ENCODE measurements around the gene CSNK1G1.
"Not testable (repeated sequence)": the region's sequence is repeated elsewhere in the genome, so short reads cannot be mapped to it uniquely, and the experiment has no call there.

Gene CSNK1G1

GRCh38 chr15:64267331-64267973, 88.5 kb downstream of the CSNK1G1 start:
- ChIA-PET CTCF (no interaction called here), POLR2A (ENCODE audit: low non-redundant PET) (no interaction called here)
- no peak for DNase-seq (ENCODE audit: low spot score)
- TF ChIP-seq, protein P1, sequence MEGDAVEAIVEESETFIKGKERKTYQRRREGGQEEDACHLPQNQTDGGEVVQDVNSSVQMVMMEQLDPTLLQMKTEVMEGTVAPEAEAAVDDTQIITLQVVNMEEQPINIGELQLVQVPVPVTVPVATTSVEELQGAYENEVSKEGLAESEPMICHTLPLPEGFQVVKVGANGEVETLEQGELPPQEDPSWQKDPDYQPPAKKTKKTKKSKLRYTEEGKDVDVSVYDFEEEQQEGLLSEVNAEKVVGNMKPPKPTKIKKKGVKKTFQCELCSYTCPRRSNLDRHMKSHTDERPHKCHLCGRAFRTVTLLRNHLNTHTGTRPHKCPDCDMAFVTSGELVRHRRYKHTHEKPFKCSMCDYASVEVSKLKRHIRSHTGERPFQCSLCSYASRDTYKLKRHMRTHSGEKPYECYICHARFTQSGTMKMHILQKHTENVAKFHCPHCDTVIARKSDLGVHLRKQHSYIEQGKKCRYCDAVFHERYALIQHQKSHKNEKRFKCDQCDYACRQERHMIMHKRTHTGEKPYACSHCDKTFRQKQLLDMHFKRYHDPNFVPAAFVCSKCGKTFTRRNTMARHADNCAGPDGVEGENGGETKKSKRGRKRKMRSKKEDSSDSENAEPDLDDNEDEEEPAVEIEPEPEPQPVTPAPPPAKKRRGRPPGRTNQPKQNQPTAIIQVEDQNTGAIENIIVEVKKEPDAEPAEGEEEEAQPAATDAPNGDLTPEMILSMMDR (conservative IDR thresholded peaks at IDR 0.05; ENCODE audit: low read depth): no peak
- H3K27ac ChIP-seq: no peak overlapping the region

GRCh38 chr15:64265188-64265587, 90.8 kb downstream of the CSNK1G1 start:
- POLR2A ChIA-PET (ENCODE audit: low non-redundant PET): not testable (repeated sequence)

DNA sequence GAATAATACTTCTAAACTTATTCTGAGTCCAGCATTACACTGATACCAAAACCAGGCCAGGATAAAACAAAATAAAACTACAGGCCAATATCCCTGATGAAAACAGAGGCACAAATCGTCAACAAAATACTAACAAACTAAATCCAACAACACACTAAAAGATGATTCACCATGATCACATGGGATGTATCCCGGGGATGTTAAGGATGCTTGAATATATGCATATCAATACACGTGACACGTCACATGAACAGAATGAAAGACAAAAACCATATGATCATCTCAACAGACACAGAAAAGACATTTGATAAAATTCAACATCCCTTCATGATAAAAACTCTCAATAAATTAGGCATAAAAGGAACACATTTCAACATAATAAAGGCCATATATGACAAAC, 91.5 kb downstream of the CSNK1G1 start:
- CTCF ChIA-PET: no interaction called here
- no peak for DNase-seq (ENCODE audit: low spot score)
- POLR2A ChIA-PET (ENCODE audit: low non-redundant PET): no interaction called here
- TF ChIP-seq, protein P1 (conservative IDR thresholded peaks at IDR 0.05; ENCODE audit: low read depth): no peak
- H3K27ac ChIP-seq: no peak overlapping the region

More at GRCh38 chr15:64265188-64265587, 90.8 kb downstream of the CSNK1G1 start:
- CTCF ChIA-PET; DNase-seq (ENCODE audit: low spot score); H3K27ac ChIP-seq: not testable (repeated sequence)

DNA sequence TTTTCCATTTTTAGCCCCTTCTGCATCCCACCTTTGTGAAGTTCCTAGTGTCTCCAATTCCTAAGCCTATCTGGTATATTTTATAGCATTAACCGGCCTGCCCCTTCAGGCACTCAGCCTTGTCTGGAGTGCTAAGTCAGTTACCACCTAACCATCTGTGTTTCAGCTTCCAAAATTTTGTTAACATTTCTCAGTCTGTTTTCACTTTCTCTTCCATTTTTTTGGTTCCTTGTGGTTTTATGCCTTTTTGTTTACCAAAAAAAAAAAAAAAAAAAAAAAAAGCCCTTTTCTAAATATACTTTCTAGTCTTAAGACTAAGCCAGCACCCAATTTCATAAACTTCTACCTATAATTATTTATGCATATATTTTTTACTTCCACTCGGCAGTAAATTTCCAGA, 92.4 kb downstream of the CSNK1G1 start:
- H3K27ac ChIP-seq: no peak overlapping the region
- TF ChIP-seq, protein P1 (conservative IDR thresholded peaks at IDR 0.05; ENCODE audit: low read depth): no peak
- no peak for DNase-seq (ENCODE audit: low spot score)
- POLR2A ChIA-PET (ENCODE audit: low non-redundant PET): no interaction called here
- CTCF ChIA-PET: no interaction called here

GRCh38 chr15:64256051-64256450, 99.9 kb downstream of the CSNK1G1 start:
- TF ChIP-seq, protein P1 (conservative IDR thresholded peaks at IDR 0.05; ENCODE audit: low read depth): no peak
- no peak for DNase-seq (ENCODE audit: low spot score)
- CTCF ChIA-PET: no interaction called here
- POLR2A ChIA-PET (ENCODE audit: low non-redundant PET): no interaction called here
- H3K27ac ChIP-seq: no peak overlapping the region

DNA sequence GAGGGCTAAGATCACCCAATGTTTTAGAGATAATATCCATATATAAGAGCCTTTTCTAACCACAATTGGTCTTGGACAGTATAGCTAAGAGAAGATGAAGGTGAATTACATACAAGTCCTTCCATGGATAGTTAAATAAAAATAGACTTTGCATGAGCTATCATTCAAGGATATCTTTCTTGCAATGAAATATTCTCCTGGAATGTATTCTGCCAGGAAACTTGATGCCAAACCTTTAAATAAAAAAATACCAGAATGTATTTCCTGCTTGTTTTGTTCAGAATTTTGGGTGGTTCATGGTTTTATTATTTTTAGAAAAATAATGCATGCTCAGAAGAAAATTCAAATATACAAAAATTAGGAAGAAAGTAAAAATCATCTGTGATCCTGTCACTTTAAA, 104.3 kb downstream of the CSNK1G1 start:
- H3K27ac ChIP-seq: no peak overlapping the region
- CTCF ChIA-PET: interaction anchor here (0.6 kb wide), 1 partner anchor 24 kb away, joined by 3 read pairs; no protein-coding TSS in a partner anchor
- POLR2A ChIA-PET (ENCODE audit: low non-redundant PET): no interaction called here
- TF ChIP-seq, protein P1 (conservative IDR thresholded peaks at IDR 0.05; ENCODE audit: low read depth): no peak
- DNase-seq (ENCODE audit: low spot score): no peak

DNA sequence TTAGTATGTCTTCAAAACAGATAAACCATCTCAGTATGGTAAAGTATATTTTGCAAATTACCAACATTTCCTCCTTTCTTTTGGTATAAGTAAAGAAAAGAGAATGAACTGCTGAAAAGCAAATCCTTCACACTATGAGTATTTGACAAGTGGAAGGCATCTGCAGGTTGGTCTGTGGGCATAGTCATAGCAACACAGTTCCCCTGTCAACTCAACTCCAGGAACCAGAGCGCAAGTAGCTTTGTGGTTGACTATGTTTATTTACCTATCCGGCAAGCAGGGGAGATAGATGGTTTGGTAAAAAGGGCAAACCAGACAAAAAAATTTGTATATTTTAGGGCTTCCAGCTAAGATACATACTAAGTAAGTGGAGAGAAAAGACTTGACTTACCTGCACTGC, 104.9 kb downstream of the CSNK1G1 start:
- ChIA-PET POLR2A (ENCODE audit: low non-redundant PET) (no interaction called here), CTCF (interaction anchor here (0.6 kb wide), 1 partner anchor 24 kb away, joined by 3 read pairs; no protein-coding TSS in a partner anchor)
- no peak overlapping the region for H3K27ac ChIP-seq
- TF ChIP-seq, protein P1 (conservative IDR thresholded peaks at IDR 0.05; ENCODE audit: low read depth): no peak
- DNase-seq (ENCODE audit: low spot score): no peak
